Heart left ventricle (tissue), 16 donors: ENCODE results near the gene AMMECR1. TPM values are rescaled to one million over a fixed set of nuclear protein-coding genes. Genes with fewer than 3 reads are reported as not detected.

Experiments
- ATAC-seq, 4 donors: fragments of 200-7000 bp; cut with Tn5 transposase; one replicate each; pipeline ENCODE4 v1.9.1; 2020 to 2022; ENCODE audit warnings: moderate library complexity in 4 of 4, mild to moderate bottlenecking in 3 of 4, moderate number of reproducible peaks in 1 of 4
- DNase-seq, 5 donors: peaks; one replicate each; pipeline ENCODE4 v3.0.0-alpha.2; 2020
- H3K27ac ChIP-seq, 12 donors: fragments of 200-600 bp; sonication (generic) in 4 of 12; one replicate each; pipeline versions ENCODE4 v1.5.0 to v1.8.0; 2016 to 2022; ENCODE audit warnings: mild to moderate bottlenecking in 2 of 12
- H3K27me3 ChIP-seq, 9 donors: fragments of 200-600 bp; sonication (generic) in 2 of 9; one replicate each; pipeline versions ENCODE4 v1.5.1 to v1.8.0; 2016 to 2022; ENCODE audit warnings: mild to moderate bottlenecking in 3 of 9
- H3K36me3 ChIP-seq, 9 donors: fragments of 200-600 bp; sonication (generic) in 2 of 9; one replicate each; pipeline versions ENCODE4 v1.5.0 to v1.8.0; 2018 to 2022; ENCODE audit warnings: mild to moderate bottlenecking in 2 of 9
- H3K4me1 ChIP-seq, 12 donors: fragments of 200-600 bp; sonication (generic) in 4 of 12; one replicate each; pipeline versions ENCODE4 v1.5.0 to v1.8.0; 2016 to 2022; ENCODE audit warnings: mild to moderate bottlenecking in 3 of 12
- H3K4me3 ChIP-seq, 12 donors: fragments of 200-600 bp; sonication (generic) in 4 of 12; one replicate each; pipeline versions ENCODE4 v1.5.0 to v1.8.0; 2017 to 2022; ENCODE audit warnings: mild to moderate bottlenecking in 9 of 12, moderate library complexity in 4 of 12
- H3K9me3 ChIP-seq, 12 donors: fragments of 200-600 bp; sonication (generic) in 4 of 12; one replicate each; pipeline versions ENCODE4 v1.5.0 to v1.8.0; 2016 to 2022; ENCODE audit warnings: mild to moderate bottlenecking in 1 of 12
- POLR2A ChIP-seq, 2 donors: fragments of 450-650 bp; IDR thresholded peaks; one replicate each; pipeline ENCODE4 v1.6.1; 2017; ENCODE audit warnings: antibody characterized with exemption in 2 of 2, mild to moderate bottlenecking in 2 of 2, moderate library complexity in 2 of 2
- WGBS, 4 donors: extraction: QIAGEN DNeasy Blood & Tissue Kit in 2 of 4; methylation state at CpG; one replicate each; pipeline versions ENCODE4 v1.1.5 to v1.1.7; 2013 to 2018; 5-methylcytosine and 5-hydroxymethylcytosine counted together
- intact Hi-C, 10 donors: fragments of 100-400 bp; cut with DNase I; formaldehyde crosslinking; loops; one replicate each; pipeline versions ENCODE4 v1.11.1 to v1.14.2; 2022
- polyA plus RNA-seq, 2 donors: library from polyadenylated mRNA; stranded (reverse); fragments of 200-250 nt; gene quantifications; one replicate each; pipeline ENCODE4 v1.2.3, GENCODE V29; 2013
- total RNA-seq, 9 donors: library from RNA; depleted of rRNA in 2 of 9; stranded (reverse); fragments of >200 nt in 2 of 9; fragmentation: NEBNext Ultra II Directional in 3 of 9; extraction: Animal tissue kit (Norgen Biotek cat#: 25700) in 3 of 9; gene quantifications; one replicate each; pipeline versions ENCODE4 v1.1.0 to v1.2.4, GENCODE V29; 2016 to 2023
- TF ChIP-seq, protein P1 (sequence below), 12 donors: fragments of 200-600 bp; sonication (generic) in 4 of 12; IDR thresholded peaks; one replicate each; pipeline versions ENCODE4 v1.5.0 to v1.8.0; 2018 to 2022; ENCODE audit warnings: antibody characterized with exemption in 12 of 12, mild to moderate bottlenecking in 5 of 12
- donor health status: ischemic (EF 13 %, LVEDD 7.1; RV severe dilation, severe dysfunction).
- donor health status: healthy with polysubstance abuse.
- donor health status: DM: no; HTN: yes; CAD: no.
- donor health status: DM: no; HTN: no; CAD: no.
- donor health status: ischemic (EF 25% LVEDD 6.9; RV normal size, moderate dysfunction).
- donor health status: ischemic (EF 25% LVEDD 5.7; RV mildly dilated, moderate dysfunction).
- donor health status: healthy.
- donor health status: DM: yes; HTN: yes; CAD: no.
- donor health status: ischemic (EF 35%, LVEDD 5.7; RV mildly dilated, moderate dysfunction).
- donor health status: nonischemic (EF 11% LVEDD 7.7; RV severe dilation, severe dysfunction).
- donor health status: DM: yes; HTN: yes; CAD: no.
- donor health status: PGD.
- donor health status: ischemic (EF 29% LVEDD 5.4; RV normal size, mild dysfunction).
- donor health status: nonischemic (EF 23%, LVEDD 6.1; RV moderate dilation, normal function).

Gene AMMECR1
- total and polyA plus RNA-seq, 11 donors = 0.56 to 4.1 (median 1.1) TPM

DNA sequence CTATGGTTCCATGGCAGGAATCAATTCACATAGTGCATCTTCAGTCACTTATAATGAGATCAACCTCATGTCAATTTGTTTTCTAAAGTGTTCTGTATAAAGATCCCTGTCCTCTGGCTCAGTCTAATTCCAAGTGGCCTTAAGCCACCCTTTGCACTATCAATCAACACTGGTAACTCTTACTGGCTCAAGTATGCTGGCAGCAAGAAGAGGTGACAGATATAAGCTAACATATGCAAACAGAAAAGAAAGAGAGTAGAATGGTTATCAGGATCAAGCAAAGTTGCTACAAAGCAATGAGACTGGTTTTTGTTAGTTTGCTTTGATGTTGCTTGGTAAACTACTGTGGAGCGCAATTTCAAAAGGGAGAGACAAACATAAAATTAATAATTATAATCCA, 67.0 kb downstream of the AMMECR1 start:
- no peak overlapping the region for H3K4me3 ChIP-seq
- intact Hi-C loops = no loop called here
- no peak overlapping the region for H3K27ac ChIP-seq
- H3K36me3 ChIP-seq = no peaks in the 10 kb centered on the region
- no peak for ATAC-seq
- peaks cover 0 to 5% (median 0%) of the 10 kb centered on the region in 9 donors for H3K27me3 ChIP-seq
- no peaks in the 10 kb centered on the region for H3K9me3 ChIP-seq
- peaks cover 0 to 3% (median 0%) of the 10 kb centered on the region in 12 donors for H3K4me1 ChIP-seq
- WGBS, 4 donors = 90 to 100% (median 97%) methylated on average over 1 of the region's 1 CpG
- DNase-seq = no peak
- TF ChIP-seq, protein P1, sequence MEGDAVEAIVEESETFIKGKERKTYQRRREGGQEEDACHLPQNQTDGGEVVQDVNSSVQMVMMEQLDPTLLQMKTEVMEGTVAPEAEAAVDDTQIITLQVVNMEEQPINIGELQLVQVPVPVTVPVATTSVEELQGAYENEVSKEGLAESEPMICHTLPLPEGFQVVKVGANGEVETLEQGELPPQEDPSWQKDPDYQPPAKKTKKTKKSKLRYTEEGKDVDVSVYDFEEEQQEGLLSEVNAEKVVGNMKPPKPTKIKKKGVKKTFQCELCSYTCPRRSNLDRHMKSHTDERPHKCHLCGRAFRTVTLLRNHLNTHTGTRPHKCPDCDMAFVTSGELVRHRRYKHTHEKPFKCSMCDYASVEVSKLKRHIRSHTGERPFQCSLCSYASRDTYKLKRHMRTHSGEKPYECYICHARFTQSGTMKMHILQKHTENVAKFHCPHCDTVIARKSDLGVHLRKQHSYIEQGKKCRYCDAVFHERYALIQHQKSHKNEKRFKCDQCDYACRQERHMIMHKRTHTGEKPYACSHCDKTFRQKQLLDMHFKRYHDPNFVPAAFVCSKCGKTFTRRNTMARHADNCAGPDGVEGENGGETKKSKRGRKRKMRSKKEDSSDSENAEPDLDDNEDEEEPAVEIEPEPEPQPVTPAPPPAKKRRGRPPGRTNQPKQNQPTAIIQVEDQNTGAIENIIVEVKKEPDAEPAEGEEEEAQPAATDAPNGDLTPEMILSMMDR (IDR thresholded peaks at IDR 0.05) = no peak
- no peak for TF ChIP-seq POLR2A (IDR thresholded peaks at IDR 0.05)

DNA sequence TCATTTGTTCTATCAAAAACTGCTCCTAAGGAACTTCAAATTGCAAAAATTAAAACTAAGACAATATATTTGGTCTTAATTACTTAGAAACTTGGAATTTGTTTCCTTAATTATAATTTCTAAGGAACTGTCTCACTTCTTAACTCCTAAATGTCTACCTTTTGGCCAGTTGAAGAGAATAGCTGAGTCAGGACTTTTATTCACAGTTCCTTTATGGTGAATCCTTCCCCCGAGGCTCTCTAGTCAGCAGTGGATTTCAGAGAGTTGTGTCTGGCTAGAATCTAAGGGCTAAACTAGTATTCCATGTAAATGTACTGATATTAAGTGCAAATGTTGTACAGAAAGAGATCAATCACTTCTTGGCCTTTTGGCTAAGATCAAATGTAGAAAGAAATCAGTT, 69.3 kb downstream of the AMMECR1 start:
- intact Hi-C loops = no loop called here
- Histone ChIP-seq H3K4me3 (no peak overlapping the region), H3K9me3 (no peaks in the 10 kb centered on the region), H3K27ac (no peak overlapping the region), H3K4me1 (peaks cover 0 to 3% (median 0%) of the 10 kb centered on the region in 12 donors), H3K27me3 (peaks cover 0 to 5% (median 0%) of the 10 kb centered on the region in 9 donors), H3K36me3 (no peaks in the 10 kb centered on the region)
- no peak for TF ChIP-seq POLR2A (IDR thresholded peaks at IDR 0.05)
- TF ChIP-seq, protein P1 (IDR thresholded peaks at IDR 0.05) = no peak
- WGBS, 4 donors = 58 to 83% (median 68%) methylated on average over 1 of the region's 1 CpG
- no peak for ATAC-seq
- DNase-seq = no peak

DNA sequence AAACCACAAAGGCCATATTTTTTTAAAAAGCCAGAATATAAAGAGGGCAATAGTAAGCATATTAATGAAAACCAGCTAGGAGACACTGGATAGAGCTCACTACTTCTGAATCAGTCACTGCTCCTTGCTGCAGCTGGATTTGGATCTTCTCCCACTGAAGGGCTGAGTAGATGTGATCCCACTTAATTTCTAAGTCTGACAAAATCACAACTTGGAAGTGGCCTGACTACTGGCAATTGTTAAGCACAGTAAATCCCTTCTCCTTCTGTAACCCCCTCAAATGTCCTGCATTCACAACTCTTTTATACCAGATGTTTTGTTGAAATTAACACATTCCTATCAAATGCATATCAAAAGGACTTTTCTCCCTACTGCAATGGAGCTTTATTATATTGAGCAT, 72.9 kb downstream of the AMMECR1 start:
- H3K27ac ChIP-seq = no peak overlapping the region
- peaks cover 0 to 4% (median 0%) of the 10 kb centered on the region in 12 donors for H3K4me1 ChIP-seq
- peaks cover 0 to 5% (median 0%) of the 10 kb centered on the region in 9 donors for H3K27me3 ChIP-seq
- intact Hi-C loops = no loop called here
- no peaks in the 10 kb centered on the region for H3K9me3 ChIP-seq
- DNase-seq (no peak), ATAC-seq (no peak)
- TF ChIP-seq, protein P1 (IDR thresholded peaks at IDR 0.05) = no peak
- no peak for TF ChIP-seq POLR2A (IDR thresholded peaks at IDR 0.05)
- no peak overlapping the region for H3K4me3 ChIP-seq
- H3K36me3 ChIP-seq = no peaks in the 10 kb centered on the region

DNA sequence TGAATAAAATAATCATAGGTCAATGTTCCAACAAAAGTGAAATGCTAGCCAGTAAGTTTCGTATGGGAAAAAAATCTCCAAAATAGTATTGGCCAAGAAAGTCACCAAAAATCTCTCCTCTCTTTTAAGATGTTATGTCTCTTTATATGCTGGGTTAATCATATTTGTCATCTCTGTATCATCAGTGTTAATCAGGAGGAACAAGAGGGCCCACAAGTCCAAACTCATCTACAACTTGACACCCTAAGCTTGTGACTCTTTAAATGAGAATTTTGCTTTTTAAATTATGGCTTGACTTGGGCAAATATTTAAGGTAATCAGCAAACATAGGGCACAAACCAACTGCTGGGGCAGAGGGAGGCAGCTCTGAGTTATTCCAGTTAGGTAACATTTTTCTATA, 75.5 kb downstream of the AMMECR1 start:
- no peaks in the 10 kb centered on the region for H3K36me3 ChIP-seq
- H3K27me3 ChIP-seq = peaks cover 0 to 5% (median 0%) of the 10 kb centered on the region in 9 donors
- TF ChIP-seq, protein P1 (IDR thresholded peaks at IDR 0.05) = no peak
- TF ChIP-seq POLR2A (IDR thresholded peaks at IDR 0.05) = no peak
- intact Hi-C loops = no loop called here
- peaks cover 0 to 4% (median 0%) of the 10 kb centered on the region in 12 donors for H3K4me1 ChIP-seq
- no peaks in the 10 kb centered on the region for H3K9me3 ChIP-seq
- no peak for ATAC-seq
- no peak for DNase-seq
- no peak overlapping the region for H3K4me3 ChIP-seq
- WGBS, 4 donors = 57 to 95% (median 80%) methylated on average over 1 of the region's 1 CpG
- no peak overlapping the region for H3K27ac ChIP-seq
